B cell (primary cell): ENCODE measurements around the gene WNT3A. TPM values are rescaled to one million over a fixed set of nuclear protein-coding genes. Genes with fewer than 3 reads are reported as not detected.

Experiments
- ATAC-seq: fragments of 200-7000 bp; cut with Tn5 transposase; one replicate; pipeline ENCODE4 v1.10.0; 2021; ENCODE audit warnings: low read depth, mild to moderate bottlenecking, moderate number of reproducible peaks, moderate library complexity
- CTCF ChIA-PET: fragments of 350-600 bp; sonication (Branson Sonifier 250); formaldehyde crosslinking; loops from one replicate; lab custom pipeline; 2021; ENCODE audit warnings: antibody characterized with exemption, inconsistent platforms; lab: Charles Lee
- POLR2A ChIA-PET: fragments of 350-600 bp; sonication (Branson Sonifier 250); formaldehyde crosslinking; loops from one replicate; lab custom pipeline; 2021; ENCODE audit warnings: antibody characterized with exemption; lab: Charles Lee
- DNase-seq: peaks from one replicate; pipeline ENCODE4 v3.0.0; 2013
- H2AFZ ChIP-seq: 2 replicates; pipeline ENCODE4 v1.6.1; 2012; ENCODE audit warnings: mild to moderate bottlenecking, low read depth, low read length; ENCODE audit not compliant: insufficient read depth, poor library complexity, severe bottlenecking
- H3K27ac ChIP-seq, 2 donors: 1 replicate in 1 of 2; 2 replicates in 1 of 2; pipeline ENCODE4 v1.5.1; 2012 to 2013; ENCODE audit warnings: low read length in 2 of 2, mild to moderate bottlenecking in 2 of 2, moderate library complexity in 1 of 2
- H3K27me3 ChIP-seq, 4 experiments: fragments of 200-600 bp in 1 of 4; sonication (generic) in 1 of 4; replicated peaks in 1 of 4; 1 replicate in 2 of 4; 2 replicates in 2 of 4; pipeline versions ENCODE4 v1.6.1 to v1.7.0; 2013 to 2016; ENCODE audit warnings: low read length in 3 of 4, mild to moderate bottlenecking in 2 of 4, mixed read lengths in 1 of 4, moderate library complexity in 1 of 4; ENCODE audit not compliant: insufficient read depth in 4 of 4, control insufficient read depth in 3 of 4; ENCODE audit errors: control extremely low read depth in 1 of 4
- H3K36me3 ChIP-seq, 2 experiments: replicated peaks in 1 of 2; 1 replicate in 1 of 2; 2 replicates in 1 of 2; pipeline versions ENCODE4 v1.6.1 to v1.7.1; 2013; ENCODE audit warnings: low read length in 1 of 2; ENCODE audit not compliant: insufficient read depth in 2 of 2, control insufficient read depth in 1 of 2; ENCODE audit errors: control extremely low read depth in 1 of 2, extremely low read depth in 1 of 2
- H3K4me1 ChIP-seq, 2 donors: fragments of 200-600 bp in 1 of 2; sonication (generic) in 1 of 2; 1 replicate in 1 of 2; 2 replicates in 1 of 2; pipeline versions ENCODE4 v1.5.1 to v1.6.1; 2013 to 2017; ENCODE audit warnings: low read length in 2 of 2; ENCODE audit not compliant: control insufficient read depth in 2 of 2, insufficient read depth in 2 of 2
- H3K4me2 ChIP-seq: replicated peaks from 2 replicates; pipeline ENCODE3; 2012; ENCODE audit warnings: mild to moderate bottlenecking, low read depth, low read length; ENCODE audit not compliant: poor library complexity, severe bottlenecking
- H3K4me3 ChIP-seq, 5 experiments: fragments of 200-600 bp in 1 of 5; sonication (generic) in 1 of 5; 1 replicate in 3 of 5; 2 replicates in 2 of 5; pipeline versions ENCODE4 v1.5.1 to v1.7.0; 2011 to 2016; ENCODE audit warnings: low read length in 4 of 5, mild to moderate bottlenecking in 4 of 5, low read depth in 2 of 5, control low read depth in 1 of 5, moderate library complexity in 1 of 5; ENCODE audit not compliant: insufficient read depth in 1 of 5; ENCODE audit errors: control extremely low read depth in 1 of 5, extremely low read depth in 1 of 5
- H3K79me2 ChIP-seq: fragments of 200-600 bp; sonication (generic); one replicate; pipeline ENCODE4 v1.6.0; 2016; ENCODE audit warnings: low read length; ENCODE audit not compliant: control insufficient read depth, insufficient read depth
- H3K9ac ChIP-seq: fragments of 200-600 bp; sonication (generic); 2 replicates; pipeline ENCODE4 v1.6.1; 2017; ENCODE audit warnings: mild to moderate bottlenecking, low read length, moderate library complexity
- H3K9me3 ChIP-seq, 3 donors: one replicate each; pipeline versions ENCODE4 v1.6.1 to v1.7.1; 2013; ENCODE audit warnings: low read length in 2 of 3; ENCODE audit not compliant: control insufficient read depth in 2 of 3, insufficient read depth in 1 of 3; ENCODE audit errors: control extremely low read depth in 1 of 3
- H4K20me1 ChIP-seq: 2 replicates; pipeline ENCODE4 v1.6.0; 2012; ENCODE audit warnings: mild to moderate bottlenecking, low read length; ENCODE audit not compliant: insufficient read depth, control insufficient read depth, poor library complexity, severe bottlenecking
- H3K27ac Mint-ChIP-seq: one replicate; pipeline ENCODE4 v1.8.0; 2021; ENCODE audit warnings: mixed read lengths
- H3K27me3 Mint-ChIP-seq: one replicate; pipeline ENCODE4 v1.8.0; 2021; ENCODE audit warnings: mixed read lengths
- H3K4me1 Mint-ChIP-seq: one replicate; pipeline ENCODE4 v1.8.0; 2021; ENCODE audit warnings: mixed read lengths
- H3K4me3 Mint-ChIP-seq: one replicate; pipeline ENCODE4 v1.8.0; 2021; ENCODE audit warnings: mixed read lengths
- H3K9me3 Mint-ChIP-seq: one replicate; pipeline ENCODE4 v1.8.0; 2022; ENCODE audit warnings: mixed read lengths; ENCODE audit not compliant: insufficient read depth
- CTCF ChIP-seq: fragments of 200-600 bp; IDR thresholded peaks from one replicate; pipeline ENCODE4 v1.8.0; 2022; ENCODE audit warnings: antibody characterized with exemption, mild to moderate bottlenecking
- EZH2 ChIP-seq: IDR thresholded peaks from 2 replicates; pipeline ENCODE4 v1.6.1; 2012; ENCODE audit warnings: borderline replicate concordance, low read depth, mild to moderate bottlenecking, moderate library complexity, low read length; ENCODE audit not compliant: insufficient read depth, poor library complexity, severe bottlenecking
- WGBS: methylation state at CpG from one replicate; pipeline ENCODE4 v1.1.5; 2013; ENCODE audit warnings: missing lambda C conversion rate; ENCODE audit not compliant: insufficient coverage; 5-methylcytosine and 5-hydroxymethylcytosine counted together
- intact Hi-C: fragments of 100-400 bp; cut with micrococcal nuclease; formaldehyde crosslinking; loops from one replicate; pipeline ENCODE4 v1.10.0; 2022
- polyA plus RNA-seq: library from polyadenylated mRNA; depleted of rRNA; stranded (reverse); fragments of >200 nt; gene quantifications from 2 replicates; pipeline ENCODE4 v1.2.3, GENCODE V29; 2012
- total RNA-seq, 2 donors: library from RNA; stranded (reverse); fragments of 120-200 nt in 1 of 2; gene quantifications; 1 replicate in 1 of 2; 2 replicates in 1 of 2; pipeline versions ENCODE4 v1.2.3 to v1.2.4, GENCODE V29; 2013 to 2022

The WNT3A gene
- total and polyA plus RNA-seq, 2 donors (not counting 1 experiment from before 2014, with no cell fraction given) = 0.03 TPM; not detected in 1

GRCh38 chr1:228003461-228004330 is 3.1 kb upstream of the WNT3A start:
- Histone ChIP-seq H3K4me1 (peaks cover 19 to 23% of the 10 kb centered on the region in 2 donors), H4K20me1 (no peaks in the 10 kb centered on the region), H3K79me2 (no peaks in the 10 kb centered on the region), H3K36me3 (no peaks in the 10 kb centered on the region), H3K4me2 (peak overlapping the region; percentile 28), H3K9me3 (peaks cover 0 to 24% (median 0%) of the 10 kb centered on the region in 3 donors), H3K4me3 (no peak overlapping the region), H3K27ac (no peak overlapping the region), H2AFZ (no peak overlapping the region), H3K9ac (no peak overlapping the region), H3K27me3 (peaks cover 0 to 48% (median 21%) of the 10 kb centered on the region in 4 experiments)
- Mint-ChIP-seq H3K9me3 (no peaks in the 10 kb centered on the region), H3K27me3 (peaks cover 48% of the 10 kb centered on the region), H3K27ac (no peak overlapping the region), H3K4me3 (no peak overlapping the region), H3K4me1 (peaks cover 14% of the 10 kb centered on the region)
- TF ChIP-seq CTCF (no peak), EZH2 (no peak)
- ChIA-PET POLR2A (no interaction called here), CTCF (no interaction called here)
- WGBS = 62% methylated on average over 8 of the region's 14 CpGs
- intact Hi-C loops = no loop called here
- no peak for DNase-seq
- no peak for ATAC-seq

GRCh38 chr1:228004331-228004855 is 2.4 kb upstream of the WNT3A start:
- Histone ChIP-seq H4K20me1 (no peaks in the 10 kb centered on the region), H3K9me3 (peaks cover 0 to 18% (median 0%) of the 10 kb centered on the region in 3 donors), H3K4me2 (peak overlapping the region; percentile 28), H3K9ac (no peak overlapping the region), H3K79me2 (no peaks in the 10 kb centered on the region), H3K27me3 (peaks cover 0 to 55% (median 24%) of the 10 kb centered on the region in 4 experiments), H3K4me1 (peaks cover 26 to 30% of the 10 kb centered on the region in 2 donors), H3K27ac (no peak overlapping the region), H2AFZ (no peak overlapping the region), H3K4me3 (no peak overlapping the region), H3K36me3 (no peaks in the 10 kb centered on the region)
- WGBS = 23% methylated on average over 12 of the region's 12 CpGs
- H3K4me3 Mint-ChIP-seq = peak overlapping the region; percentile 41
- ATAC-seq = no peak
- TF ChIP-seq CTCF (no peak), EZH2 (no peak)
- ChIA-PET POLR2A (no interaction called here), CTCF (no interaction called here)
- DNase-seq = no peak
- H3K27ac Mint-ChIP-seq = no peak overlapping the region
- H3K9me3 Mint-ChIP-seq = no peaks in the 10 kb centered on the region
- intact Hi-C loops = no loop called here
- peaks cover 21% of the 10 kb centered on the region for H3K4me1 Mint-ChIP-seq
- peaks cover 50% of the 10 kb centered on the region for H3K27me3 Mint-ChIP-seq
